DOHH2 (cell line): ENCODE data around the gene SCLY.
A peak's percentile ranks its signal among the peaks of the same experiment; 100 is the strongest.

Source experiments
- H3F3A ChIP-seq: fragments of 200-600 bp; sonication (generic), shearing (Covaris generic); 2 replicates; pipeline ENCODE4 v1.6.0; 2016; ENCODE audit warnings: antibody characterized with exemption, mild to moderate bottlenecking; ENCODE audit not compliant: control insufficient read depth, insufficient read depth
- H3K27ac ChIP-seq: fragments of 200-600 bp; sonication (generic); 2 replicates; pipeline ENCODE4 v1.5.1; 2014; ENCODE audit warnings: low read depth, mild to moderate bottlenecking, low read length, moderate library complexity
- H3K27me3 ChIP-seq: fragments of 200-600 bp; sonication (generic); 2 replicates; pipeline ENCODE4 v1.6.1; 2014; ENCODE audit warnings: mild to moderate bottlenecking, low read length, mixed read lengths; ENCODE audit not compliant: control insufficient read depth
- H3K36me3 ChIP-seq: fragments of 200-600 bp; sonication (generic); 2 replicates; pipeline ENCODE4 v1.6.1; 2014; ENCODE audit warnings: mild to moderate bottlenecking, low read length, moderate library complexity, mixed read lengths; ENCODE audit not compliant: control insufficient read depth
- H3K4me1 ChIP-seq: fragments of 200-600 bp; sonication (generic); 2 replicates; pipeline ENCODE4 v1.6.1; 2014; ENCODE audit warnings: mild to moderate bottlenecking, low read length, mixed read lengths; ENCODE audit not compliant: control insufficient read depth
- H3K4me2 ChIP-seq: fragments of 200-600 bp; sonication (generic); 2 replicates; pipeline ENCODE4 v1.6.0; 2014; ENCODE audit warnings: mild to moderate bottlenecking, low read length, moderate library complexity
- H3K4me3 ChIP-seq: fragments of 200-600 bp; sonication (generic); 2 replicates; pipeline ENCODE4 v1.5.1; 2014; ENCODE audit warnings: mild to moderate bottlenecking, low read length, mixed read lengths
- H3K79me2 ChIP-seq: fragments of 200-600 bp; sonication (generic); 2 replicates; pipeline ENCODE4 v1.6.1; 2014; ENCODE audit warnings: mild to moderate bottlenecking, low read length, mixed read lengths; ENCODE audit not compliant: control insufficient read depth
- H3K9me2 ChIP-seq: fragments of 200-600 bp; sonication (generic); replicated peaks from 2 replicates; pipeline ENCODE4 v1.6.1; 2014; ENCODE audit warnings: mild to moderate bottlenecking, low read length, mixed read lengths; ENCODE audit not compliant: control insufficient read depth
- H3K9me3 ChIP-seq: fragments of 200-600 bp; sonication (generic); 2 replicates; pipeline ENCODE4 v1.6.1; 2014; ENCODE audit warnings: antibody characterized with exemption, low read length, mixed read lengths; ENCODE audit not compliant: control insufficient read depth, insufficient read depth
- H4K20me1 ChIP-seq: fragments of 200-600 bp; sonication (generic); 2 replicates; pipeline ENCODE4 v1.6.0; 2014; ENCODE audit warnings: low read depth, mild to moderate bottlenecking, antibody characterized with exemption, low read length, moderate library complexity; ENCODE audit not compliant: control insufficient read depth, insufficient read depth
- CTCF ChIP-seq: fragments of 200-600 bp; sonication (generic); IDR thresholded peaks from one replicate; pipeline ENCODE4 v1.5.1; 2014; ENCODE audit warnings: antibody characterized with exemption, mild to moderate bottlenecking, low read depth, low read length; ENCODE audit not compliant: poor library complexity, severe bottlenecking
- EZH2phosphoT487 ChIP-seq: fragments of 200-600 bp; sonication (generic); IDR thresholded peaks from 2 replicates; pipeline ENCODE4 v1.6.1; 2017; ENCODE audit warnings: borderline replicate concordance, mild to moderate bottlenecking, antibody characterized with exemption, low read length, moderate library complexity, mixed read lengths

SCLY gene

GRCh38 chr2:238085899-238086298 lies 25.1 kb downstream of the SCLY start:
- H3K4me1 ChIP-seq = peaks cover 13% of the 10 kb centered on the region
- no peaks in the 10 kb centered on the region for H4K20me1 ChIP-seq
- H3K9me3 ChIP-seq = no peaks in the 10 kb centered on the region
- no peak overlapping the region for H3K27ac ChIP-seq
- H3K9me2 ChIP-seq = no peaks in the 10 kb centered on the region
- H3K27me3 ChIP-seq = no peaks in the 10 kb centered on the region
- H3K79me2 ChIP-seq = no peaks in the 10 kb centered on the region
- peaks cover 7% of the 10 kb centered on the region; the same call in 1 of the 2 replicates for H3F3A ChIP-seq
- H3K4me3 ChIP-seq = no peak overlapping the region
- H3K4me2 ChIP-seq = no peak overlapping the region
- no peak for TF ChIP-seq EZH2phosphoT487
- TF ChIP-seq CTCF = no peak
- H3K36me3 ChIP-seq = peaks cover 50% of the 10 kb centered on the region

- Histone ChIP-seq H3K4me2 (peak overlapping the region; percentile 42), H3K4me1 (peaks cover 13% of the 10 kb centered on the region), H3K27ac (peak overlapping the region; percentile 2; the same call in 1 of the 2 replicates), H3K36me3 (peaks cover 38% of the 10 kb centered on the region), H3K4me3 (no peak overlapping the region), H3K27me3 (no peaks in the 10 kb centered on the region), H4K20me1 (no peaks in the 10 kb centered on the region), H3F3A (peaks cover 7% of the 10 kb centered on the region; the same call in 1 of the 2 replicates), H3K9me3 (no peaks in the 10 kb centered on the region), H3K79me2 (no peaks in the 10 kb centered on the region), H3K9me2 (no peaks in the 10 kb centered on the region)
- TF ChIP-seq EZH2phosphoT487 = no peak
- no peak for TF ChIP-seq CTCF
Measured at GRCh38 chr2:238087211-238087610, 26.4 kb downstream of the SCLY start.

GRCh38 chr2:238090887-238091286 lies 30.1 kb downstream of the SCLY start:
- no peaks in the 10 kb centered on the region for H3K9me3 ChIP-seq
- H3K27me3 ChIP-seq = no peaks in the 10 kb centered on the region
- H3K27ac ChIP-seq = no peak overlapping the region
- H3K4me2 ChIP-seq = no peak overlapping the region
- TF ChIP-seq CTCF = no peak
- no peak for TF ChIP-seq EZH2phosphoT487
- peaks cover 3% of the 10 kb centered on the region; the same call in 1 of the 2 replicates for H3F3A ChIP-seq
- peaks cover 13% of the 10 kb centered on the region for H3K4me1 ChIP-seq
- no peaks in the 10 kb centered on the region for H3K79me2 ChIP-seq
- no peaks in the 10 kb centered on the region for H3K9me2 ChIP-seq
- H3K4me3 ChIP-seq = no peak overlapping the region
- H3K36me3 ChIP-seq = peaks cover 16% of the 10 kb centered on the region
- H4K20me1 ChIP-seq = no peaks in the 10 kb centered on the region
